Sigmoid colon (tissue), 3 donors: ENCODE results near the gene PHB1.

Source experiments
- POLR2A ChIP-seq, 2 donors: fragments of 450-650 bp; IDR thresholded peaks; one replicate each; pipeline ENCODE4 v1.6.1; 2016; ENCODE audit warnings: antibody characterized with exemption in 2 of 2, mild to moderate bottlenecking in 2 of 2, moderate library complexity in 2 of 2
- TF ChIP-seq, protein P1 (sequence below), 4 experiments: fragments of 450-650 bp in 3 of 4; fragments of 200-600 bp in 1 of 4; IDR thresholded peaks; one replicate each; pipeline ENCODE4 v1.5.1; 2016 to 2019; ENCODE audit warnings: antibody characterized with exemption in 4 of 4, mild to moderate bottlenecking in 3 of 4, moderate library complexity in 2 of 4

DNA sequence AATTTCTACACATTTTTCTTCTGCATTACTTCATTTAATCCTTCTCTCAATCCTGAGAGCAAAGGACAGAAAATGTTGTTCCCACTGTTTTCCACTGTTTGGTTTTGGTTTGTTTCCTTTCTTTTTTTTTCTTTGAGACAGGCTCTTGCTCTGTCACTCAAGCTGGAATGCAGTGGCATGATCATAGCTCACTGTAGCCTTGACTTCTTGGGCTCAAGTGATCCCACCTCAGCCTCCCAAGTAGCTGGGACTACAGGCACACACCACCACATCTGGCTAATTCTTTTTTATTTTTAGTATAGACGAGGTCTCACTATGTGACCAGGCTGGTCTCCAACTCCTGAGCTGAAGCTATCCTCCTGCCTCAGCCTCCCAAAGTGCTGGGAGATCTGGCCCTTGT, 45.6 kb downstream of the PHB1 start:
- TF ChIP-seq POLR2A (IDR thresholded peaks at IDR 0.05), result no peak
- TF ChIP-seq, protein P1, sequence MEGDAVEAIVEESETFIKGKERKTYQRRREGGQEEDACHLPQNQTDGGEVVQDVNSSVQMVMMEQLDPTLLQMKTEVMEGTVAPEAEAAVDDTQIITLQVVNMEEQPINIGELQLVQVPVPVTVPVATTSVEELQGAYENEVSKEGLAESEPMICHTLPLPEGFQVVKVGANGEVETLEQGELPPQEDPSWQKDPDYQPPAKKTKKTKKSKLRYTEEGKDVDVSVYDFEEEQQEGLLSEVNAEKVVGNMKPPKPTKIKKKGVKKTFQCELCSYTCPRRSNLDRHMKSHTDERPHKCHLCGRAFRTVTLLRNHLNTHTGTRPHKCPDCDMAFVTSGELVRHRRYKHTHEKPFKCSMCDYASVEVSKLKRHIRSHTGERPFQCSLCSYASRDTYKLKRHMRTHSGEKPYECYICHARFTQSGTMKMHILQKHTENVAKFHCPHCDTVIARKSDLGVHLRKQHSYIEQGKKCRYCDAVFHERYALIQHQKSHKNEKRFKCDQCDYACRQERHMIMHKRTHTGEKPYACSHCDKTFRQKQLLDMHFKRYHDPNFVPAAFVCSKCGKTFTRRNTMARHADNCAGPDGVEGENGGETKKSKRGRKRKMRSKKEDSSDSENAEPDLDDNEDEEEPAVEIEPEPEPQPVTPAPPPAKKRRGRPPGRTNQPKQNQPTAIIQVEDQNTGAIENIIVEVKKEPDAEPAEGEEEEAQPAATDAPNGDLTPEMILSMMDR (IDR thresholded peaks at IDR 0.05), result no peak
